Activated T-helper 17 cell treated with anti-CD3 and anti-CD28 coated beads, Interleukin-2, amount 50 U/mL, for 72 hours (primary cell): ENCODE data around the gene ZBTB8B. TPM values are rescaled to one million over a fixed set of nuclear protein-coding genes. Genes with fewer than 3 reads are reported as not detected.

Experiments used
- ATAC-seq: fragments of 150-1000 bp; cut with Tn5 transposase; replicated peaks from 2 replicates; pipeline ENCODE4 v1.10.0; 2021; ENCODE audit warnings: mild to moderate bottlenecking, moderate library complexity
- H3K27ac Mint-ChIP-seq: one replicate; pipeline ENCODE4 v1.8.0; 2022; ENCODE audit warnings: mixed read lengths
- H3K27me3 Mint-ChIP-seq: one replicate; pipeline ENCODE4 v1.8.0; 2022; ENCODE audit warnings: mixed read lengths
- H3K36me3 Mint-ChIP-seq: one replicate; pipeline ENCODE4 v1.8.0; 2022; ENCODE audit warnings: low read depth, mild to moderate bottlenecking, mixed read lengths
- H3K4me1 Mint-ChIP-seq: one replicate; pipeline ENCODE4 v1.8.0; 2022; ENCODE audit warnings: mixed read lengths
- H3K4me3 Mint-ChIP-seq: one replicate; pipeline ENCODE4 v1.8.0; 2022; ENCODE audit warnings: mild to moderate bottlenecking, mixed read lengths
- H3K9me3 Mint-ChIP-seq: one replicate; pipeline ENCODE4 v1.8.0; 2022; ENCODE audit warnings: mixed read lengths
- total RNA-seq, 2 donors: library from RNA; stranded (reverse); gene quantifications; one replicate each; pipeline ENCODE4 v1.2.3, GENCODE V29; 2022

The ZBTB8B gene
- total RNA-seq, 2 donors from 2014 or later = not detected

GRCh38 chr1:32485554-32486255 lies 20.8 kb downstream of the ZBTB8B start:
- Mint-ChIP-seq H3K36me3 (no peaks in the 10 kb centered on the region), H3K27ac (no peak overlapping the region), H3K4me1 (no peaks in the 10 kb centered on the region), H3K9me3 (no peaks in the 10 kb centered on the region), H3K27me3 (peaks cover 9% of the 10 kb centered on the region), H3K4me3 (no peak overlapping the region)
- ATAC-seq = no peak

- Mint-ChIP-seq H3K27ac (no peak overlapping the region), H3K27me3 (peaks cover 9% of the 10 kb centered on the region), H3K4me1 (no peaks in the 10 kb centered on the region), H3K4me3 (no peak overlapping the region), H3K9me3 (no peaks in the 10 kb centered on the region), H3K36me3 (no peaks in the 10 kb centered on the region)
- ATAC-seq = no peak
Observed at GRCh38 chr1:32486463-32487113, 21.7 kb downstream of the ZBTB8B start.

- Mint-ChIP-seq H3K4me3 (no peak overlapping the region), H3K9me3 (no peaks in the 10 kb centered on the region), H3K36me3 (no peaks in the 10 kb centered on the region), H3K4me1 (no peaks in the 10 kb centered on the region), H3K27ac (no peak overlapping the region), H3K27me3 (peaks cover 9% of the 10 kb centered on the region)
- no peak for ATAC-seq
Observed at GRCh38 chr1:32487182-32487581, 22.3 kb downstream of the ZBTB8B start.

GRCh38 chr1:32489774-32490454 lies 25.0 kb downstream of the ZBTB8B start:
- Mint-ChIP-seq H3K27me3 (peaks cover 9% of the 10 kb centered on the region), H3K4me1 (no peaks in the 10 kb centered on the region), H3K4me3 (no peak overlapping the region), H3K9me3 (no peaks in the 10 kb centered on the region), H3K36me3 (no peaks in the 10 kb centered on the region), H3K27ac (no peak overlapping the region)
- ATAC-seq = no peak

- Mint-ChIP-seq H3K4me3 (no peak overlapping the region), H3K4me1 (peaks cover 4% of the 10 kb centered on the region), H3K27ac (no peak overlapping the region), H3K9me3 (no peaks in the 10 kb centered on the region), H3K27me3 (peaks cover 9% of the 10 kb centered on the region), H3K36me3 (no peaks in the 10 kb centered on the region)
- no peak for ATAC-seq
Observed at GRCh38 chr1:32491386-32491785, 26.5 kb downstream of the ZBTB8B start.

GRCh38 chr1:32494196-32494595 lies 29.3 kb downstream of the ZBTB8B start:
- Mint-ChIP-seq H3K27me3 (peaks cover 5% of the 10 kb centered on the region), H3K9me3 (no peaks in the 10 kb centered on the region)
- ATAC-seq = no peak

GRCh38 chr1:32494711-32495337 lies 30.0 kb downstream of the ZBTB8B start:
- peaks cover 4% of the 10 kb centered on the region for H3K4me1 Mint-ChIP-seq
- ATAC-seq = peak; percentile 35
- peaks cover 5% of the 10 kb centered on the region for H3K27me3 Mint-ChIP-seq
- no peaks in the 10 kb centered on the region for H3K36me3 Mint-ChIP-seq
- H3K27ac Mint-ChIP-seq = no peak overlapping the region
- H3K4me3 Mint-ChIP-seq = no peak overlapping the region
- H3K9me3 Mint-ChIP-seq = no peaks in the 10 kb centered on the region

More at GRCh38 chr1:32494196-32494595, 29.3 kb downstream of the ZBTB8B start:
- no peak overlapping the region for H3K4me3 Mint-ChIP-seq
- no peaks in the 10 kb centered on the region for H3K36me3 Mint-ChIP-seq
- no peak overlapping the region for H3K27ac Mint-ChIP-seq
- peaks cover 4% of the 10 kb centered on the region for H3K4me1 Mint-ChIP-seq

- Mint-ChIP-seq H3K36me3 (no peaks in the 10 kb centered on the region), H3K4me1 (peaks cover 4% of the 10 kb centered on the region), H3K27ac (peak overlapping the region; percentile 60), H3K9me3 (no peaks in the 10 kb centered on the region), H3K27me3 (no peaks in the 10 kb centered on the region), H3K4me3 (peak overlapping the region; percentile 53)
- ATAC-seq = peak; percentile 62
Observed at GRCh38 chr1:32496127-32496526, 31.3 kb downstream of the ZBTB8B start.

GRCh38 chr1:32498751-32499150 lies 33.9 kb downstream of the ZBTB8B start:
- Mint-ChIP-seq H3K27me3 (peaks cover 9% of the 10 kb centered on the region), H3K36me3 (no peaks in the 10 kb centered on the region), H3K4me3 (no peak overlapping the region), H3K9me3 (no peaks in the 10 kb centered on the region), H3K4me1 (peaks cover 4% of the 10 kb centered on the region), H3K27ac (no peak overlapping the region)
- no peak for ATAC-seq

- H3K4me3 Mint-ChIP-seq = peak overlapping the region; percentile 67
- H3K9me3 Mint-ChIP-seq = no peaks in the 10 kb centered on the region
- peak; percentile 81 for ATAC-seq
- peaks cover 4% of the 10 kb centered on the region for H3K4me1 Mint-ChIP-seq
- peaks cover 14% of the 10 kb centered on the region for H3K27me3 Mint-ChIP-seq
- no peak overlapping the region for H3K27ac Mint-ChIP-seq
- H3K36me3 Mint-ChIP-seq = no peaks in the 10 kb centered on the region
Observed at GRCh38 chr1:32500387-32501209, 35.7 kb downstream of the ZBTB8B start.

GRCh38 chr1:32501865-32502264 lies 37.0 kb downstream of the ZBTB8B start:
- Mint-ChIP-seq H3K4me3 (peak overlapping the region; percentile 67), H3K9me3 (no peaks in the 10 kb centered on the region), H3K27me3 (peaks cover 19% of the 10 kb centered on the region), H3K27ac (no peak overlapping the region), H3K36me3 (no peaks in the 10 kb centered on the region), H3K4me1 (no peaks in the 10 kb centered on the region)
- ATAC-seq = no peak

GRCh38 chr1:32503153-32503552 lies 38.3 kb downstream of the ZBTB8B start:
- Mint-ChIP-seq H3K27me3 (peaks cover 25% of the 10 kb centered on the region), H3K4me1 (no peaks in the 10 kb centered on the region), H3K4me3 (no peak overlapping the region), H3K9me3 (no peaks in the 10 kb centered on the region), H3K27ac (no peak overlapping the region), H3K36me3 (no peaks in the 10 kb centered on the region)
- no peak for ATAC-seq

GRCh38 chr1:32507021-32507420 lies 42.1 kb downstream of the ZBTB8B start:
- Mint-ChIP-seq H3K27ac (no peak overlapping the region), H3K4me3 (no peak overlapping the region), H3K36me3 (no peaks in the 10 kb centered on the region), H3K9me3 (no peaks in the 10 kb centered on the region), H3K27me3 (peaks cover 33% of the 10 kb centered on the region), H3K4me1 (no peaks in the 10 kb centered on the region)
- no peak for ATAC-seq

GRCh38 chr1:32508761-32509160 lies 43.9 kb downstream of the ZBTB8B start:
- H3K27ac Mint-ChIP-seq = no peak overlapping the region
- no peak for ATAC-seq
- peaks cover 33% of the 10 kb centered on the region for H3K27me3 Mint-ChIP-seq
- no peak overlapping the region for H3K4me3 Mint-ChIP-seq
- H3K4me1 Mint-ChIP-seq = no peaks in the 10 kb centered on the region
- no peaks in the 10 kb centered on the region for H3K36me3 Mint-ChIP-seq
- no peaks in the 10 kb centered on the region for H3K9me3 Mint-ChIP-seq
